HG02678 (cell line): ENCODE results near the gene RHOXF2.
"Not testable (repeated sequence)": the region's sequence is repeated elsewhere in the genome, so short reads cannot be mapped to it uniquely, and the experiment has no call there.

Experiments used
- ATAC-seq: cut with Tn5 transposase; IDR thresholded peaks from one replicate; pipeline ENCODE4 v1.9.1; 2021; ENCODE audit warnings: mild to moderate bottlenecking, moderate library complexity; ENCODE audit not compliant: unreplicated experiment

The RHOXF2 gene, protein sequence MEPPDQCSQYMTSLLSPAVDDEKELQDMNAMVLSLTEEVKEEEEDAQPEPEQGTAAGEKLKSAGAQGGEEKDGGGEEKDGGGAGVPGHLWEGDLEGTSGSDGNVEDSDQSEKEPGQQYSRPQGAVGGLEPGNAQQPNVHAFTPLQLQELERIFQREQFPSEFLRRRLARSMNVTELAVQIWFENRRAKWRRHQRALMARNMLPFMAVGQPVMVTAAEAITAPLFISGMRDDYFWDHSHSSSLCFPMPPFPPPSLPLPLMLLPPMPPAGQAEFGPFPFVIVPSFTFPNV

DNA sequence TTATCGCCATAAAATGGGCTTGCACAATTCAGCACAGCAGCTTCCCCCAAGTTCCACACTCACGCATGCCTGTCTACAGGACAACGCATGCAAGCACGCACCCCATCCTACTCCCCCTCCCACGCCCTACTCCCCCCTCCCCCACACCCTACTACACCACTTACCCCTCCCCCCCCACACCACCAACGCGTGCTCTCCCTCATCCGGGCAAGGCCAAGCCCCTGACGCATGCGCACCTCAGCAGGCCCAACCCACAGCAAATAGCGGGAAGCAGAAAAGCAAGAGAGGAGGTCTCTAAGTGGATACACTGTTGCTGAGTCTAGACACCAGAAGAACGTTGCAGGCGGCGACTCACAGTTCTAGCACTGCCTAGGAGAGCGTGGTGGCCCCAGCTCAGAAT, at the start of gene RHOXF2:
Gene RHOXF2, plus strand, starts transcription at position 301 of the 400 bp plus-strand sequence. CDS start 138 bp downstream, outside the sequence.
- ATAC-seq, result not testable (repeated sequence)

DNA sequence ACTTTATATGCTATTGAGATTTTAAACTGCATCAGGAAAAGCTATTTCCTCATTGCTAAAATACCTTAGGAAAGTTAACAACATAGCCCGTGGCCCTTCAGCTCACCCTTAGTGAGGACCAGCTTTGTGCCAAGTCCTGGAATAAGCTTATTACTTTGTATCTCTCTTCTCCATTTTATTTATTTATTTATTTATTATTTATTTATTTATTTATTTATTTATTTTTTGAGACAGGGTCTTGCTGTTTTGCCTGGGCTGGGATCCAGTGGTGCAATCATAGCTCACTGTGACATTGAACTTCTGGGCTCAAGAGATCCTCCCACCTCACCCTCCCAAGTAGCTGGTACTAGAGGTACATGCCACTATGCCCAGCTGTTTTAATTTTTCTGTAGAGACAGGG, 49.0 kb upstream of the RHOXF2 start:
- no peak for ATAC-seq

DNA sequence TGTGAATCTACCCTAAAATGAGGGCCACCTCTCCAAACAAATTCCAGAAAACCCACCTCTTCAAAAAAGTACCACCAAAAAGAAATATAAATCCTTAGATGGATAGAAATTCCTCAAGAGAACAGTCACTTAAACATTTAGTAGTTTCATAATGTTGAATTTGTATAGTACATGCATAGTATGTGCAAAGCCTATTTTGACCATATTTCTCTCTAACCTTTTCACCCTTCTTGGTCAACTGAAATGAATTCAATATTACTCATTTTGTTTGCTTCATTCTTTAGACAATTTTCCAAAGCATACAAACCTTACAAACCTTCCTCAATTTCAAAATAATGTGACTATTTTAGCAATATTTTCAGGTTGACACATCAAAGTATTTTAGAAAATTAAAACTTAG, 46.8 kb upstream of the RHOXF2 start:
- no peak for ATAC-seq

DNA sequence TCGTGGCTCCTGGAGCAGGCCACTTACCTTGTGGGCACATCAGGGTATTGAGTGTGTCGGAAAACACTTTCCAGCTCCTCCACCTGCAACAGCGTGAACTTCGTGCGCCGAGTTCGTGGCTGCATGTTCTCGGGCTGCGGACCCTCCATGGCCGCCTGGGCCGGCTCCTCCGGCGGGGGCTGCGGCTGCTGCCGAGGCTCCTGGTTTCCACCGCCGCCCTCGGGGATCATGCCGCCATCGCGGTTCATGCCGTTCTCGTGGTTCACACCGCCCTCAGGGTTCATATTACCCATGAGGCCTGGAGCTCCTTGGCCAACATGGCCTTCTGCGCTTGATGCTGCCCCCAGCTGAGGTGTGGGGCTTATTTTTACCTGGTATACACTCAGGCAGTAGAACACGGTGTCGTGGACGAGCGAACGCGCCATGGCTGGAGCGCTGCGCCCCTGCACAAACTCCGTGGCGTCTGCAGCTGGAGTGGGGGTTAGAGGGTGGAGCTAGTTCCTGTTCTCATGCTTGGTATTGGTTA, 42.9 kb upstream of the RHOXF2 start, which contains the start of gene RHOXF1:
Gene RHOXF1, minus strand, starts transcription at position 476 of the 526 bp plus-strand sequence. Its CDS starts 51 bp downstream, at position 425.
- no peak for ATAC-seq

DNA sequence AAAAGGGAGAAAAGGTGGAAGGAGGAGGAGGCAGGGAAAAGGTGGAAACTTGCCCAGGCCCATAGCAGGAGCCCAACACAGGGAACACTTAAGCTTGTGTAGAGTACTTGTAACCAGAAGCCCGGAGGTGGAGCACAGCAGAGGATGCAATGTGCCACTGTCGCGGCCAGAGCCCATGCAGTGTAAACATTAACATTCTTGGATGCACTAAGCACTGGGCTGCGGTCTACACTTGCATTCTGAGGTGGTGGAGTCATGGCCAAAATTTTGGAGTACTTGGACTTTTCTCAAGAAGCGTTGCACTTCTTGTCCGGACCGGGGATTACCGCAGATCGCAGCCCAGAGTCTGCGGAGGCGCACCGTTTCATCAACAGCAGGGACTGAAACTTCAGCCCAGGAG, 38.2 kb upstream of the RHOXF2 start:
- ATAC-seq, result no peak

DNA sequence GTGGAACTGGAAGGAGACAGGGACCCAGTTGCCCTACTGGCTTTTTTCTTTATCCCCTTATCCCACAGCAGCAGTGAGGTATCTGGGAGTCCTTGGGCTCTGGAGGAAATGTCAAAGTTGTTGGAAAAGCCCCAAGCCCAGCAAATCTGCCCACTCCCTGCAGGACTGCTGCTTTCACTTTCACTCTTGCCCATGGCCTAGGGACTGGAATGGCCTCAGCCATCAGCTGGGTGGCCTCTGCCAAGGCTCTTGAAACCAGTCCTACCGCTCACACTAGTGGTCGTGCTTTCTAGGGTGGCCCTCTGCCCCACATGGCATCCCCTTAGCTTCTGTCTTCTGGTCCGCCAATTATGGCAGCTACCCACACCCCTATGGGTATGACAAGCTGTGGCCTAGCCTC, 33.0 kb upstream of the RHOXF2 start:
- ATAC-seq, result no peak

DNA sequence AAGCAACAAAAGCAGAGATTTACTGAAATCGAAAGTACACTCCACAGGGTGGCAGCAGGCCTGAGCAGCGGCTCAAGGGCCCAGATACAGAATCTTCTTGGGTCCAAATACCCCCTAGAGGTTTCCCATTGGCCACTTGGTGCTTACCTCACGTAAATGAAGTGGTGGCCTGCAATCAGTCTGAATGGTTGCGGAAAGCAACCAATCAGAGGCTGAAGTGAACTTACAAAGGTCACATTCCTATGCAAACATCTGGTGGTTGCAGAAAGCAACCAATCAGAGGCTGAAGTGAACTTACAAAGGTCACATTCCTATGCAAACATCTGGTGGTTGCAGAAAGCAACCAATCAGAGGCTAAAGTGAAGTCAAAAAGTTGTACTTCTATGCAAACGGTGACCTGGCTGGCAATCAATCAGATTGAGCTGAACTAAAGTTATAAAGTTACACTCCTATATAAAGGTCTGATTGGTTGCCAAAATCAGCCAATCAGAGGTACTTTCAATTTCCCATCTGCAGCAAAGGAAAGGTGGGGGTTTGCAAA, 30.0 kb upstream of the RHOXF2 start:
- not testable (repeated sequence) for ATAC-seq

DNA sequence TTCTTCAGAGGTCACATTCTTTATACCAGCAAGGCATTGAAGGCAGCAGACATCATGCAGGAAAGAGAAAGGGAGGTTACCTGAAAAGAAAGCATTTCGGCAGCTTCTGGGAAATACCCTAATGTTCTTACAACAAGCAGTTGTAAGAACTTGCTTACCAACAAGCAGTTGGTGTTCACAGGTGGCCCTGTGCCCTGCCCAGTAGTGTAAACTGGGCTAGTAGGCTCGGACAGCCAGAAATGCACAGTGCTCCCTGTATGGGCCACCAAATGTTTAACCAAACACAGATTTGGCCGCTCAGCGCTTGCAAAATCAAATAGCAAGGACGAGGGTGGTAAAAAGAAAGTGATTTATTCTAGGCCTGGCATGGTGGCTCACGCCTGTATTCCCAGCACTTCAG, 22.3 kb upstream of the RHOXF2 start:
- ATAC-seq, result no peak

DNA sequence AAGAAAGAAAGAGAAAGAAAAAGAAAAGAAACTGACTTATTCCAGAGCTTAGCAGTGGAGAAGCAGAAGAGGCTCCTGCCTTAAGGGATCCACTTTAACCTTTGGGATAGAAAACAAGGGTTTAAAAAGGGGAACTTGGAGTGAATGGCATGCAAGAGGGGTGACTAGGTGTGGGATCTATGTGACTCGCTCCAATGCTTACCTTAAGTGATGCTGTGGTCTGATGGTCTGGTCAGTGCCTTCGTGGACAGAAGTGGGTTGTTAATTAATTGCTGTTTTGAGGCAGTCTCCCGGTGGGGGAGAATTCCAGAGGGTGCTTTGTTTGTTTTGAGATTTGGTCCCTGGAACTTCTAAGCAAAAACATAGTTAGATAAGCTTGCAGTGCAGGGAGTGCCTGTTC, 21.6 kb upstream of the RHOXF2 start:
- ATAC-seq, result no peak

DNA sequence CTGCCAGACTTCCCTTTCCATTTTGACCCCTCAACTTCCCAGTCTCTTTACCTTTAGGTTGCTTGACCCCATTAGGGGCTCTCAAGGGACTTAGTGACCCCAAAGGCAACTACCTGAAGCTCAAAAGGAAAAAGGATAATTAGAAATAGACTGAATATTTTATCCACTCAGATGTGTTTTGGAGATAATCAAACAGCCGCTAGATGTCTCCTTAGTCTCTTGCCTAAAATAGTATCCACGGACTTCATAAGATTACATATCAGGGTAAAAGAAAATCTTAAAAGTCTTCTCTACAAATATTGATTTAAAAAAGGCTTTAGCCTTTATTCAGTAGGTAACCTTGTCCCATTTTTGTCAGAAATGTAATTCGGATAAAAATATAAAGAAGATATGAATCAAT, 21.0 kb upstream of the RHOXF2 start:
- no peak for ATAC-seq

DNA sequence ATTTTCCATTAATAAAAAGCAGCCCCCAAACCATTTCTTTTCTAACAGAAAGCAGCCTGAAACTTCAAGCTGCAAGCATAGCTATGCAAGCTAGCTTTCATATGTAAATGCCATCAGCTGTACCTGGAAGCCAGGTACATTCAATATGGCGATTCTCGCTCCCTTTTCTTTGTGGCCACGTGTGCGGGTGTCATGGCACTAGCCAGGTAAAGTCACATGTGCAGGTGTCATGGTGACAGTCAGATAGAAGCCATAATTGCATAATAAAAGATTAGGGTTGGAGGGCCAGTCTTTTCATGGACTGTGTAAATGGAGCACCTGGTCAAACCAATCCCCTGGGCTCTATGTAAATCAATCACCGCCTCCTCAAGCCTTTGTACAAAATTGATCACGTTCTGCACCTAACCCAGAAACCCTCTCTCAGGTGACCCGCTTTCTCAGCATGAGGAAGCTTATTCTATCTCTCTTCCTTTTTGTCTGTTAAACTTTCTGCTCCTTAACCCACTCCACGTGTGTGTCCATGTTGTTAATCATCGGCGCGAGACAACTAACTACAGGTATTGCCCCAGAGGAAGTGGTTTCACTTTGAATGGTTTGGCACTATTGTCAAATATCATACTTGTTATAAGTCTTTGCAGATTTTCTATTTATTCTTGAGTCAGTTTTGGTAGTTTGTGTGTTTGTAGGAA, 18.0 kb upstream of the RHOXF2 start:
- ATAC-seq, result no peak

DNA sequence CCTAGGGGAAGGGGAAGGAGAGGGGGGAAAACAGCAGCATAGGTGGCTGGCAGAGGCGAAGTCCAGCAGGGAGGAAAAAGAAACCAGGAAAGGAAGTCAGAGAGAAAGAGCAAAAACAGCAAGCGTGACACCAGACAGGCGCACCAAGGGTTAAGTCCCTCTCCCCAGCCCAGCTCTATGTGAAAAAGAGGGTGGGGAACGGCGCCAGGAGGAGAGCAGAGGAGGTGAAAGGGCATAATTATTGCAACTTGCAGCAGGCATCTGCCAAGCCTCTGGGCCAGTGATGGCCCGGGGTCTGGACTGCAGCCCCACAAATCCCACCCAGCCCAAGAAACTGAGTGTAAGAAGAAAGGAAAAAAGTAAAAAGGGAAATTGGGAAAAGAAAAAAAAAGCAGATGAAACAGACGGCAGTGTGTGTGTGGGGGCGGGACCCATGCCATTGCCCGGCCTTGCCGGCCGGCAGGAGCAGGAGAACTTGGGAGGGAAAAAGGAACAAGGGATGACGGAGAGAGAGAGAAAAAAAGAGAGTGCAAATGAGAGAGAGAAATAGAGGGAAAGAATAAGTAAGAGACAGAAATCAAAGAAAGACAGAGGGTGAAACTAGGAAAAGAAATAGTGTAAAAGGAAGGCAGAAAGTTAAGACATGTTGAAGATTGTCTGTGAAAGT, 14.1 kb upstream of the RHOXF2 start:
- ATAC-seq, result no peak

DNA sequence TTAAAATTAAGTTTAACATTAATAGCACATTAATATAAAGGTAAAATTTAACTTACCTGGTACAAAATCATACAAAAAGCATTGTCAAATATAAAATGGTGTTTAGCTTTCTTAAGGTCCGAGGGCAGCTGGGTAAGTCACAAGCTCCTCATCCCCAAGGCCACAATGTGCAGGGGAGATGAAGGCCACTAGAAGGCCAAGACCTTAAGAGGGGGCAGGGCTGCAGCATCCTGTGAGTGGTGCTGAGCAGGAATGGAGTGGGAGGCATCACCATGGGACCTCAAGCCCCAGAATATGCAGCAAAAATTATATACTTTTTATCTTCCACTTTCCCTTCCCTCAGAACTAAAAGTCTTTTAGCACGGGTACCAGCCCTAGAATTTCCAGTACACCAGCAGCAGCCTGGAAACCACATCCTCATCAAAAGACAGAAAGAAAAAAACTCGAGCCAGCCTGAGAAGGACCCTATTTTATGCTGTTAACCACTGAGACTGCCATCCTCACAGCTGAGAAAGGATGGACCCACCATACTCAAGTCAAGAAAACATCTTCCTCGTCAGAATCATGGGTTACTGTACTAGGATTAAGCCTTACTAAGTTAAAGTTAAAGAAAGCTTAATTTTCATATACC, 13.0 kb upstream of the RHOXF2 start:
- ATAC-seq, result no peak

DNA sequence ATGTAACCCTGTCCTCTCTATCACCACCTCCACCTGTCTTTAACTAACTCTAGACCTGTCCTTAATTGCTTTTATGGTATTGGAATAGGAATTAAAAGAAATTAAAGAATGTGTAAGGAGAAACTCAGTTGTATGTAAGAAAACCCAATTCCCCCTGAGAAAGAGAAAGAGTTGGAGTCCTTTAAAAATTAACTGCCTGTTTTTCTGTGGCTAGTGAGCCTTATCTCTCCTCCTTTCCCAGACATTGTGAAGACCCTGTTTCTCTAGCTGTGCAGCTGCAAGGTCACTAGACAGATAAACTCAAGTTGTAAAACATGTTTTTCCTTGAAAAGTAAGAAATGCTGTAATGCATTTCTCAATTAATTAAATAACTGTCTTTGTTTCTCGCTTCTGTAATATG, 12.1 kb upstream of the RHOXF2 start:
- not testable (repeated sequence) for ATAC-seq

DNA sequence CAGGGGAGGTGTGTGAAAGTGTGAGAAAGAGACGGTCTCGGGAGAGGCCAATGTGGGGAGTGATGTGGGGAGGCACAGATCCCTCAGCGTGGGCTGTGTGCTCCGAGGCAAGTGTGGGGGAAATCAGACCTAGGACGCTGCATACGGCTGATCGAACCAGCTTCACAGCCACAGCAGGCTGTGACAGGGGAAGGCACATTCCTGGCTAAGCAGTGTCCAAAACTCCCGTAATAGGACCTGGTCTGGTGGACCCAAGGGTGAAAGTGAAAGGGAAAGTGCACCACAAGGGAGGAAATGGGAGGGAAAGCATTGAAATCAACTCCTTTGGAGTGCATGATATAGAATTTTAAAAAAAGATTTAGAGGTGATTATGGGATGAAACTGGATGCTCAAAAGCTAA, 10.9 kb upstream of the RHOXF2 start:
- ATAC-seq, result no peak

DNA sequence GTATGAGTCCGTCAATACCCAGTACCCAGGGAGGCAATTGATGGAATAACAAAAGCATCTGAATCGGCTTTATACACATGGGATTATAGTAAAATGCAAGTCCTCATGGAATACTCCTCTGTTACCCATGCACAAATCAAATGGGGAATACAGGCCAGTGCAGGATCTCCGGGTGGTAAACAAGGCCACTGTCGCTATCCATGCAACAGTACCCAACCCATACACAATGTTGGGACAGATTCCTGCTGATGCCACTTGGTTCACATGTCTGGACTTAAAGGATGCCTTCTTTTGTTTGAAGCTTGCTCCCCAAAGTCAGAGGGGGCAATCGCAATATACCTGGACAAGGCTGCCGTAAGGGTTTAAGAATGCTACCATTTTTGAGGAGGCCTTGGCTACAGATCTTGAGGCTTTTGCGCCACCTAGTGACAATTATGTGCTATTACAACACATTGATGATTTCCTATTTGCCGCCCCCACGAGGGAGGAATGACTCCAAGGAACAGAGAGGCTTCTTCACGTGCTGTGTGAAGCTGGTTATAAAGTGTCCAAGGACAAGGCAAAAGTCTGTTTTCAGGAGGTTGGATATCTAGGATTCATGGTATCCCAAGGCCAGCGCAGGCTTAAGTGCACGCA, 8.2 kb upstream of the RHOXF2 start:
- not testable (repeated sequence) for ATAC-seq

DNA sequence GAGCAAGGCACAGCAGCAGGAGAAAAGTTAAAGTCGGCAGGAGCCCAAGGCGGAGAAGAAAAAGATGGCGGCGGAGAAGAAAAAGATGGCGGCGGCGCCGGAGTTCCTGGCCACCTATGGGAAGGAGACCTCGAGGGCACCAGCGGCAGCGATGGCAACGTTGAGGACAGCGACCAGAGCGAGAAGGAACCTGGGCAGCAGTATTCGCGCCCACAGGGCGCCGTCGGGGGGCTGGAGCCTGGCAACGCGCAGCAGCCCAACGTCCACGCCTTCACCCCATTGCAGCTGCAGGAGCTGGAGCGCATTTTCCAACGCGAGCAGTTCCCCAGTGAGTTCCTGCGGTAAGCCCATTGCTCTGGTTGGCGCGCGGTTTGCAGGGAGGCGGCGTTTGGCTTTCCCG, 673 bp downstream of the RHOXF2 start:
- ATAC-seq, result not testable (repeated sequence)

DNA sequence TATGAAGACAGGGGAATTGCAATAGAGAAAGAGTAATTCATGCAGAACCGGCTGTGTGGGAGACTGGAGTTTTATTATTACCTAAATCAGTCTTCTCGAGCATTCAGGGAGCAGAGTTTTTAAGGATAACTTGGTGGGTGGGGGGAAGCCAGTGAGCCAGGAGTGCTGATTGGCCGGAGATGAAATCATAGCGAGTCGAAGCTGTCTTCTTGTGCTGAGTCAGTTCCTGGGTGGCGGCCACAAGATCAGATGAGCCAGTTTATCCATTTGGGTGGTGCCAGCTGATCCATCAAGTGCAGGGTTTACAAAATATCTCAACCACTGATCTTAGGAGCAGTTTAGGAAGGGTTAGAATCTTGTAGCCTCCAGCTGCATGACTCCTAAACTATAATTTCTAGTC, 34.8 kb downstream of the RHOXF2 start:
- ATAC-seq, result not testable (repeated sequence)

DNA sequence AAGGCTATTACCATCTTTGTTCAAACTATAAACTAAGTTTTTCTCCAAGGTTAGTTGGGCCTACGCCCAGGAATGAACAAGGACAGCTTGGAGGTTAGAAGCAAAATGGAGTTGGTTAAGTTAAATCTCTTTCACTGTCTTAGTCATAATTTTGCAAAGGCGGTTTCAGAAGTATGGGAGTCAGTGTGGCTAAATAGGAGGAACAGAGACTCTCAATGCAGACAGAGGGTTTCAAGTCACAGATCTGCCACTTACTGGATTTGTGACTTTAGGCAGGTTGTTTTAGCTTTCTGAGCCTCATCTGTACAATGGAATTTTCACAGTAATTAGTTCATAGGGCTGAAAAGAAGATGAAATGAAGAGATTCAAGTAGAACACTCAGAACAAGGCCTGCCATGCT, 35.3 kb downstream of the RHOXF2 start:
- peak; percentile 74 for ATAC-seq

DNA sequence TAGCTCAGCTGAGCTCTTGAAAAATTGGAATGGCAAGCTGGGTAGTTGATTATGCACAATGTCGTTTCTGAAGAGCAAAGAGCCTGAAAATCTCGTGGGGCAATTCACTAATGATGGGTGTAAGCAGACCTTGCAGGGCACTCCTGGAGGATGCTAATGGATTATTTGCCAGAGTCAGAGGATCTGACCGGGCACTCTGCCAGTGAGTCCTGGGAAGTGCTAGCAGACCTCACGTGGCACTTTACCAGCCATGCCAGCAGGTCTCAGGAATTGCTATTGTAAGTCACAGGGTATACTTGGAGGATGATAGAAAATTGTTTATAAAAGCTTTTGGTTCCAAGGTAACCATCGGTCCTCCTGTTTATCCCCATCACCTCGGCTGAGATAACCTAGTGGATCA, 37.4 kb downstream of the RHOXF2 start:
- ATAC-seq, result not testable (repeated sequence)
